Suprapubic skin (tissue), 4 donors: ENCODE measurements around the gene SYT15.

Experiments used
- CTCF ChIP-seq, 2 donors: fragments of 200-600 bp in 1 of 2; fragments of 450-650 bp in 1 of 2; sonication (generic) in 1 of 2; IDR thresholded peaks; one replicate each; pipeline ENCODE4 v1.5.1; 2016 to 2019; ENCODE audit warnings: antibody characterized with exemption in 2 of 2, mild to moderate bottlenecking in 1 of 2, moderate library complexity in 1 of 2
- EP300 ChIP-seq: sonication (generic); formaldehyde crosslinking; IDR thresholded peaks from one replicate; pipeline ENCODE4 v1.6.1; 2017; ENCODE audit warnings: antibody characterized with exemption
- POLR2A ChIP-seq, 2 donors: fragments of 450-650 bp; IDR thresholded peaks; one replicate each; pipeline ENCODE4 v1.6.1; 2017; ENCODE audit warnings: antibody characterized with exemption in 2 of 2, mild to moderate bottlenecking in 2 of 2, moderate library complexity in 2 of 2
- POLR2AphosphoS5 ChIP-seq, 3 donors: sonication (generic); formaldehyde crosslinking; IDR thresholded peaks; one replicate each; pipeline ENCODE4 v1.6.1; 2017; ENCODE audit warnings: antibody characterized with exemption in 3 of 3

GRCh38 chr10:46551701-46552525 lies 27.0 kb upstream of the SYT15 start:
- TF ChIP-seq CTCF (IDR thresholded peaks at IDR 0.05) (no peak), POLR2AphosphoS5 (IDR thresholded peaks at IDR 0.05) (no peak), POLR2A (IDR thresholded peaks at IDR 0.05) (no peak), EP300 (no peak)
